ENCODE results near the gene OR2AT4.
A peak's percentile ranks its signal among the peaks of the same experiment; 100 is the strongest.

The OR2AT4 gene

DNA sequence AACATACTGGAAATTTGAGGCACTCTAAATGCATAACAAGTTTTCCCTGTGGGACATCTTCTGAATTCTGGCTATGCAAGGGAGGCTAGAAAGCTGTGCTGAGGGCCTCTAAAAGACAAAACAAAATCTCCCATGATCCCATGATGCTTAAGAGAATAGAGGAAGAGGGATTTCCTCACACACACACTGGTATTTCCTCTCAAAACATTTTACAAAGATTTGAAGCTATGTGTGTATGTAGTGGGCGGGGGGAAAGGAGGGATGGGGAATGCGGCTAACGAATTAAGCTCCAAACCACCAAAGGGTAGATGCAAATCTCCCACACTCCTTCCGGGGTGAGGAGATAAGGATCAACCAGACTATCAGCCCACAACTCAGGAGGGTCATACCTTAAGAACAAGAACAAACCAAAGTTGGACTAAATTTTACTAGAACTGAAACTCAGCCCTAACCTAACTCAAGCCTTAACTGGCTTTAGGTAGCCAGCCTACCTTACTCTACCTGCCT lies 6.0 kb downstream of the OR2AT4 start:
- FAIRE-seq (no peak), DNase-seq (ENCODE audit: insufficient read length, low spot score) (no peak)
- TF ChIP-seq POLR2A (IDR thresholded peaks at IDR 0.05; ENCODE audit: low read depth, low read length) = no peak

- FAIRE-seq (no peak), DNase-seq (ENCODE audit: insufficient read length, low spot score) (no peak)
- TF ChIP-seq POLR2A (IDR thresholded peaks at IDR 0.05; ENCODE audit: low read depth, low read length) = no peak
Observed at GRCh38 chr11:75087319-75088305, 9.1 kb downstream of the OR2AT4 start.

- DNase-seq (ENCODE audit: insufficient read length, low spot score) = no peak
- TF ChIP-seq POLR2A (IDR thresholded peaks at IDR 0.05; ENCODE audit: low read depth, low read length) = no peak
- FAIRE-seq = no peak
Observed at GRCh38 chr11:75084883-75085282, 11.8 kb downstream of the OR2AT4 start.

- no peak for FAIRE-seq
Observed at GRCh38 chr11:75083217-75083605, 13.5 kb downstream of the OR2AT4 start.

GRCh38 chr11:75082601-75083216 lies 14.0 kb downstream of the OR2AT4 start:
- no peak for FAIRE-seq
- no peak for DNase-seq (ENCODE audit: insufficient read length, low spot score)
- no peak for TF ChIP-seq POLR2A (IDR thresholded peaks at IDR 0.05; ENCODE audit: low read depth, low read length)

More at GRCh38 chr11:75083217-75083605, 13.5 kb downstream of the OR2AT4 start:
- no peak for DNase-seq (ENCODE audit: insufficient read length, low spot score)
- TF ChIP-seq POLR2A (IDR thresholded peaks at IDR 0.05; ENCODE audit: low read depth, low read length) = no peak

GRCh38 chr11:75079546-75079945 lies 17.1 kb downstream of the OR2AT4 start:
- FAIRE-seq = no peak
- no peak for TF ChIP-seq POLR2A (IDR thresholded peaks at IDR 0.05; ENCODE audit: low read depth, low read length)
- DNase-seq (ENCODE audit: insufficient read length, low spot score) = no peak

GRCh38 chr11:75078233-75078632 lies 18.4 kb downstream of the OR2AT4 start:
- FAIRE-seq = no peak
- DNase-seq (ENCODE audit: insufficient read length, low spot score) = peak; percentile 23
- no peak for TF ChIP-seq POLR2A (IDR thresholded peaks at IDR 0.05; ENCODE audit: low read depth, low read length)

GRCh38 chr11:75077316-75077715 lies 19.4 kb downstream of the OR2AT4 start:
- FAIRE-seq (no peak), DNase-seq (ENCODE audit: insufficient read length, low spot score) (no peak)
- TF ChIP-seq POLR2A (IDR thresholded peaks at IDR 0.05; ENCODE audit: low read depth, low read length) = no peak

DNA sequence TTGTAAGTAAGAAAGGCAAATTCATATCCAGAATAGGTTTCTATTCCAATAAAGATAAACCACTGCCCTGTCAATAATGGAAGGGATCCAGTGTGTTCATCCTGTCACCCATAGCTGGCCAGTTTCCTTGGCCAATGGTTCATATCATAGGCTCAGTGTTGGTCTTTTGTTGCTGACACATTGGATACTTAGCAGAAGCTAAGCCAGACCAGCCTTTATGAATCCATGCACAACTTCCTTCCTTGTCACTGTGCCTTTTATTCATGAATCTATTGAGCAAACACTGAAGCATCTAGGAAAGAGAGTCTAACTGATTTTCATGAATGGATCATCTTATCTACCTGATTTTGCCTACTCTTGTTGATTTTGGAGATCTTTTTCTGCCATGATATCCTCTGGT lies 20.0 kb downstream of the OR2AT4 start:
- no peak for TF ChIP-seq POLR2A (IDR thresholded peaks at IDR 0.05; ENCODE audit: low read depth, low read length)
- DNase-seq (ENCODE audit: insufficient read length, low spot score) = no peak
- no peak for FAIRE-seq

- DNase-seq (ENCODE audit: insufficient read length, low spot score) (no peak), FAIRE-seq (no peak)
- TF ChIP-seq POLR2A (IDR thresholded peaks at IDR 0.05; ENCODE audit: low read depth, low read length) = no peak
Observed at GRCh38 chr11:75073459-75074190, 23.1 kb downstream of the OR2AT4 start.

DNA sequence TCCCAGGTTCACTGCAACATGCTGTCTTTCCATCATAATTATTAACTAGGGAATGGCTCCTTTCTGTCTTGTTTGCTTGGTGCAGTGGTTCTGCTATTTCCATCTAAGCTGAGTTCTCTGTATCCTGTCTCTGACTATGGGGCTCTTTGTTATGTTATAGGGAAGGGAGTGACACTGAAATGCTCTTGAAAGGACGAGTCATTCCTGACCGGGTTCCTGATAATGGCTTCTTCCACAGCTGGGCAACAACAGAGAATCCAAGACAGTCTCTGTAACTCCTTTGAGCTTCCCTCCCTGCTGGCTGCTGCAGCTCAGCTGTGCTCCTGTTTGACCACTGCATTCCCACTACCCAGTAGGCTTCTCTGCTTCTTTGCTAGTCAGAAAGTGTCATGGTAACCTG lies 24.1 kb downstream of the OR2AT4 start:
- DNase-seq (ENCODE audit: insufficient read length, low spot score) (no peak), FAIRE-seq (no peak)
- TF ChIP-seq POLR2A (IDR thresholded peaks at IDR 0.05; ENCODE audit: low read depth, low read length) = no peak

DNA sequence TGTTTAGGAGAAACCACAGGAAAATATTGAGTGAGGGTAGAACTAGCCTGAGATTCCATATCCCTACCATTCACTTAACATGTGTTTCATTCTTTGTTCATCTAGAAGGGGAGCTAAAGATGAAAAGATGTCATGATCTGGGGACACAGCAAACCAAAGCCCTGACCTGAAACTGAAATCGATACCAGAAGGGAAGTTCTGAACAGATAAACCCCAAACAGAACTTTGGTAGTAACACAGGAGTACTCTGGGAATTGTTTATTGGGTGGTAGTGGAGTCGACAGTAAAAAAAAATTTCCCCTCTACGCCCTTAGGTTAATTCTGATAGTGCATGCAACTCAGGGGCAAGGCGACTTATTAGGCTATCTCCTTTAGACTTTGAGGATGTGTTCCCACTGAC lies 27.2 kb downstream of the OR2AT4 start:
- FAIRE-seq = no peak
- TF ChIP-seq POLR2A (IDR thresholded peaks at IDR 0.05; ENCODE audit: low read depth, low read length) = no peak
- DNase-seq (ENCODE audit: insufficient read length, low spot score) = no peak

GRCh38 chr11:75068993-75069392 lies 27.7 kb downstream of the OR2AT4 start:
- DNase-seq (ENCODE audit: insufficient read length, low spot score) = no peak
- FAIRE-seq = no peak
- TF ChIP-seq POLR2A (IDR thresholded peaks at IDR 0.05; ENCODE audit: low read depth, low read length) = no peak

- no peak for DNase-seq (ENCODE audit: insufficient read length, low spot score)
- no peak for TF ChIP-seq POLR2A (IDR thresholded peaks at IDR 0.05; ENCODE audit: low read depth, low read length)
- no peak for FAIRE-seq
Observed at GRCh38 chr11:75068559-75068958, 28.1 kb downstream of the OR2AT4 start.
